Measurements from ENCODE around the gene TNNC2. TPM values are rescaled to one million over a fixed set of nuclear protein-coding genes. Genes with fewer than 3 reads are reported as not detected.

The TNNC2 gene
- total and polyA plus RNA-seq, 2 experiments from 2014 or later = 0.83 TPM; not detected in 1

DNA sequence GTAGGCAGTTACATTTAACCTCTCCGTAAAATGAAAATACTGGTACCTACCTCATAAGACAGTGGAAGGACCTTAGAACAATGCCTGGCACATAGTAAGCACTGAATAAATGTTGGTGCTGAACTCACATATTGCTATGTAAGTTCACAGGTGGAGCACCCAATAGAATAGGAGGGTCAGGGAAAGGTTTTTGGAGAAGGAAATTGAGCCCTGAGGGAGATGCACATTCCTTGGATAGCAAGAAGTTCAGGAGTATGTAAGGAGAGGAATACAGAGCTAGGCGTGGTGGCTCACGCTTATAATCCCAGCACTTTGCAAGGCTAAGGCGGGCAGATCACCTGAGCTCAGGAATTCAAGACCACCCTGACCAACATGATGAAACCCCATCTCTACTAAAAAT is 7.6 kb downstream of the TNNC2 start:
- Histone ChIP-seq H3K27me3 (replicated peaks; ENCODE audit: insufficient read depth) (no peaks in the 10 kb centered on the region), H3K4me1 (ENCODE audit: insufficient read depth) (peaks cover 14% of the 10 kb centered on the region), H3K79me2 (ENCODE audit: insufficient read depth) (peaks cover 16% of the 10 kb centered on the region), H4K20me1 (ENCODE audit: insufficient read depth) (no peaks in the 10 kb centered on the region), H3K4me2 (ENCODE audit: unreplicated experiment) (no peak overlapping the region), H3F3A (ENCODE audit: insufficient read depth) (peaks cover 22% of the 10 kb centered on the region), H3K9me2 (ENCODE audit: insufficient read depth) (no peaks in the 10 kb centered on the region), H3K4me3 (no peak overlapping the region), H2AFZ (no peak overlapping the region), H3K27ac (no peak overlapping the region), H3K36me3 (ENCODE audit: low read depth) (no peaks in the 10 kb centered on the region), H3K9ac (no peak overlapping the region), H3K9me3 (ENCODE audit: low read depth) (no peaks in the 10 kb centered on the region)
- 91 to 95% methylated on average over 4 of the region's 4 CpGs for WGBS, 2 experiments (ENCODE audit: low coverage in 1 of 2, low lambda C conversion rate in 2 of 2, missing lambda C conversion rate in 2 of 2)
- DNase-seq = no peak
- in situ Hi-C loops (cut with MboI) = no loop called here
- TF ChIP-seq EZH2 (IDR thresholded peaks at IDR 0.05; ENCODE audit: insufficient read depth, poor library complexity, severe bottlenecking) (no peak), EZH2phosphoT487 (IDR thresholded peaks at IDR 0.05; ENCODE audit: insufficient read depth, low read depth) (no peak)

DNA sequence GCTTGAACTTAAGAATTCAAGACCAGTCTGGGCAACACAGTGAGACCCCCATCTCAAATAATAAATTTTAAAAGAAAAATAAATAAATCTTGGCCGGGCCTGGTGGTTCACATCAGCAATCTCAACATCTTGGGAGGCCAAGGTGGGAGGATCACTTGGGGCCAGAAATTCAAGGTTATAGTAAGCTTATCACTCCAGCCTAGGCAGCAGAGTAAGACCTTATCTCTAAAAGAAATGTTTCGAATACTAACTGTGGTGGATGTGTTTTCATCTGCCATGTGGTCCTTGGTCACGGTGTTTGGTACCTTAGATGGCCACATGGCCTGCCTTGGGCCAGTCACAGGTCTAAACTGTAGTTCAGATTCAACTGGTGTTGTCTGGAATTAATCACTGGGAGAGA is 8.9 kb downstream of the TNNC2 start:
- Histone ChIP-seq H3K27me3 (replicated peaks; ENCODE audit: insufficient read depth) (no peaks in the 10 kb centered on the region), H2AFZ (0 out of 2 replicates have a peak overlapping the region, but pooled peaks have one; percentile 12), H3K4me2 (ENCODE audit: unreplicated experiment) (peak overlapping the region; percentile 39), H3K4me1 (ENCODE audit: insufficient read depth) (peaks cover 14% of the 10 kb centered on the region), H4K20me1 (ENCODE audit: insufficient read depth) (no peaks in the 10 kb centered on the region), H3K9me2 (ENCODE audit: insufficient read depth) (no peaks in the 10 kb centered on the region), H3F3A (ENCODE audit: insufficient read depth) (peaks cover 22% of the 10 kb centered on the region), H3K9me3 (ENCODE audit: low read depth) (no peaks in the 10 kb centered on the region), H3K79me2 (ENCODE audit: insufficient read depth) (peaks cover 26% of the 10 kb centered on the region), H3K27ac (peak overlapping the region; percentile 66), H3K4me3 (no peak overlapping the region), H3K9ac (no peak overlapping the region), H3K36me3 (ENCODE audit: low read depth) (no peaks in the 10 kb centered on the region)
- in situ Hi-C loops (cut with MboI) = no loop called here
- WGBS, 2 experiments (ENCODE audit: low coverage in 1 of 2, low lambda C conversion rate in 2 of 2, missing lambda C conversion rate in 2 of 2) = 70 to 72% methylated on average over 3 of the region's 3 CpGs
- no peak for DNase-seq
- TF ChIP-seq EZH2 (IDR thresholded peaks at IDR 0.05; ENCODE audit: insufficient read depth, poor library complexity, severe bottlenecking) (no peak), EZH2phosphoT487 (IDR thresholded peaks at IDR 0.05; ENCODE audit: insufficient read depth, low read depth) (no peak)

DNA sequence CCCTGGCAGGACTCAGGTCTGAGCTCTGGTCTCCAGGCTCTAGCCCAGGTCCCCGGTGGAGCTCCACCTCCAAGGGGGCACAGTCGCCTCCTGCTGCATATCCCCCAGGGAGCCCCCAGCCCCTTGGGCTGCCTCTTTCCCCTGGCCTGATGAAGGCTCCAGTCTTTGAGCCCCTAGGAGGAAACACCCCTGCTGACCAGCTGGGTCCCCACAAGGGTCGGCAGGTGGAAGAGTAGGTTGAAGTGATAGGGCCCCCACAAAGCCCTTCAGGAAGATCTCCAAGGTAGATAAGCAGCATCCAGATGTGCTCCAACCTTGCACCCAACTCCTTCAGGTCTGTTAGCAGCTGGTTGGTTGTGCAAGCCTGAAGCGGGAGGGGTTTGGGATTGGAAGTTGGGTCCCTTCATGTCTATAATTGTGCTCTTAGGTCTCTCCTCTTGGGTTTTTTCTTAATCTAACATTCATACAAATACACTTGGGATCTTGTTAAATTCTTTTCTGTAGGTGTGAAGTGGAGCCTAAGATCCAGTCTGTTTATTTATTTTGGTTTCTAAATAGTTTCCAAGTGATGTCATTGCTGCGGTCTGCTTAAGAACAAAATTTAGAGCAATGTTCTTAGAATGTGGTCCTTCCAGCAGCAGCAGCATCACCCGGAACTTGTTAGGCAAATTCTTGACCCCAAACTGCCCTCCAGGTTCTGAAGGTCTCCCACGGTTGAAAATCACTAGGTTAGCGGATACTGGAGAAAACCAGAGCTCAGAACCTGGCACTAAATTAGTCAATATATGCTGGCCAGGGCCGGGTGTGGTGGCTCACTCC is 9.5 kb downstream of the TNNC2 start:
- H3F3A ChIP-seq (ENCODE audit: insufficient read depth) = peaks cover 22% of the 10 kb centered on the region
- 26 to 33% methylated on average over 7 to 9 of the region's 9 CpGs for WGBS, 2 experiments (ENCODE audit: low coverage in 1 of 2, low lambda C conversion rate in 2 of 2, missing lambda C conversion rate in 2 of 2)
- H3K4me2 ChIP-seq (ENCODE audit: unreplicated experiment) = peak overlapping the region; percentile 39
- H4K20me1 ChIP-seq (ENCODE audit: insufficient read depth) = no peaks in the 10 kb centered on the region
- peak overlapping the region; percentile 66 for H3K27ac ChIP-seq
- H3K4me3 ChIP-seq = no peak overlapping the region
- peaks cover 14% of the 10 kb centered on the region for H3K4me1 ChIP-seq (ENCODE audit: insufficient read depth)
- in situ Hi-C loops (cut with MboI) = no loop called here
- H3K27me3 ChIP-seq (replicated peaks; ENCODE audit: insufficient read depth) = no peaks in the 10 kb centered on the region
- H3K9me2 ChIP-seq (ENCODE audit: insufficient read depth) = no peaks in the 10 kb centered on the region
- DNase-seq = peak; percentile 89
- 0 out of 2 replicates have a peak overlapping the region, but pooled peaks have one; percentile 25 for H3K9ac ChIP-seq
- H3K36me3 ChIP-seq (ENCODE audit: low read depth) = no peaks in the 10 kb centered on the region
- H3K79me2 ChIP-seq (ENCODE audit: insufficient read depth) = peaks cover 33% of the 10 kb centered on the region
- 0 out of 2 replicates have a peak overlapping the region, but pooled peaks have one; percentile 12 for H2AFZ ChIP-seq
- H3K9me3 ChIP-seq (ENCODE audit: low read depth) = no peaks in the 10 kb centered on the region
- no peak for TF ChIP-seq EZH2phosphoT487 (IDR thresholded peaks at IDR 0.05; ENCODE audit: insufficient read depth, low read depth)
- TF ChIP-seq EZH2 (IDR thresholded peaks at IDR 0.05; ENCODE audit: insufficient read depth, poor library complexity, severe bottlenecking) = no peak

DNA sequence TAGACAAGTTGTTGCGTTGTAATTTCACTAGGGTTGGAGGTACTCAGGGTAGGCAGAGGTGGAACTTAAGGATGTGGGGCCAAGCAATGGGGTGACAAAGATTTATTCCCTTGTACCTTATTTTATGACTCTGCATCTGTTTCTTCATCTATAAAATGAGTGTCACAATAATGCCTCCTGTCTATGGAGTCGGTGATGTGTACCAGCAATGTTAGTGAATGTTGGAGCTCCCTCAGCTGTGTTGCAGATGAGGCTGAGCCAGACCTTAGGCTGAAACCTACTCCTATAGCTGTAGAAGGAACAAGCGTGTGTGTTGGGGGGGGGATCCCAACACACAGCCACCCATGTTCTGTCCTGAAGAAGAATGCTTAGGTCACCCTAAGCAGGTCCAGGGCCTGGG is 10.2 kb downstream of the TNNC2 start:
- no peaks in the 10 kb centered on the region for H3K36me3 ChIP-seq (ENCODE audit: low read depth)
- peaks cover 23% of the 10 kb centered on the region for H3F3A ChIP-seq (ENCODE audit: insufficient read depth)
- H3K9ac ChIP-seq = no peak overlapping the region
- peaks cover 34% of the 10 kb centered on the region for H3K79me2 ChIP-seq (ENCODE audit: insufficient read depth)
- 82 to 85% methylated on average over 3 of the region's 3 CpGs for WGBS, 2 experiments (ENCODE audit: low coverage in 1 of 2, low lambda C conversion rate in 2 of 2, missing lambda C conversion rate in 2 of 2)
- in situ Hi-C loops (cut with MboI) = no loop called here
- peaks cover 15% of the 10 kb centered on the region for H3K4me1 ChIP-seq (ENCODE audit: insufficient read depth)
- H3K4me2 ChIP-seq (ENCODE audit: unreplicated experiment) = no peak overlapping the region
- H3K27ac ChIP-seq = peak overlapping the region; percentile 66
- H3K9me2 ChIP-seq (ENCODE audit: insufficient read depth) = no peaks in the 10 kb centered on the region
- no peak overlapping the region for H2AFZ ChIP-seq
- no peak overlapping the region for H3K4me3 ChIP-seq
- no peaks in the 10 kb centered on the region for H3K27me3 ChIP-seq (replicated peaks; ENCODE audit: insufficient read depth)
- H3K9me3 ChIP-seq (ENCODE audit: low read depth) = no peaks in the 10 kb centered on the region
- TF ChIP-seq EZH2 (IDR thresholded peaks at IDR 0.05; ENCODE audit: insufficient read depth, poor library complexity, severe bottlenecking) (no peak), EZH2phosphoT487 (IDR thresholded peaks at IDR 0.05; ENCODE audit: insufficient read depth, low read depth) (no peak)
- no peaks in the 10 kb centered on the region for H4K20me1 ChIP-seq (ENCODE audit: insufficient read depth)
- DNase-seq = no peak

All from GM23248 (cell line).